CD14-positive monocyte (primary cell): ENCODE measurements around the gene CHRM2. TPM values are rescaled to one million over a fixed set of nuclear protein-coding genes. Genes with fewer than 3 reads are reported as not detected.

Source experiments
- DNase-seq, 3 donors: peaks; one replicate each; pipeline ENCODE4 v3.0.0-alpha.2; 2011 to 2022
- H2AFZ ChIP-seq: 2 replicates; pipeline ENCODE4 v1.6.0; 2012; ENCODE audit warnings: mild to moderate bottlenecking, low read depth, low read length, inconsistent platforms; ENCODE audit not compliant: insufficient read depth, poor library complexity, severe bottlenecking
- H3K27ac ChIP-seq, 2 donors: 1 replicate in 1 of 2; 2 replicates in 1 of 2; pipeline ENCODE4 v1.5.1; 2012 to 2013; ENCODE audit warnings: low read length in 2 of 2, control low read depth in 1 of 2, inconsistent platforms in 1 of 2, low read depth in 1 of 2, mild to moderate bottlenecking in 1 of 2
- H3K27me3 ChIP-seq, 2 donors: one replicate each; pipeline versions ENCODE4 v1.6.0 to v1.6.1; 2011 to 2013; ENCODE audit warnings: low read length in 2 of 2; ENCODE audit not compliant: control insufficient read depth in 2 of 2, insufficient read depth in 2 of 2
- H3K36me3 ChIP-seq, 2 donors: replicated peaks in 1 of 2; 1 replicate in 1 of 2; 2 replicates in 1 of 2; pipeline versions ENCODE4 v1.5.1 to v1.6.1; 2012 to 2013; ENCODE audit warnings: low read length in 2 of 2, control low read depth in 1 of 2, inconsistent platforms in 1 of 2, mild to moderate bottlenecking in 1 of 2; ENCODE audit not compliant: insufficient read depth in 2 of 2, control insufficient read depth in 1 of 2
- H3K4me1 ChIP-seq, 2 donors: 1 replicate in 1 of 2; 2 replicates in 1 of 2; pipeline versions ENCODE4 v1.5.1 to v1.6.1; 2012 to 2013; ENCODE audit warnings: low read length in 2 of 2, control low read depth in 1 of 2, inconsistent platforms in 1 of 2, mild to moderate bottlenecking in 1 of 2, moderate library complexity in 1 of 2; ENCODE audit not compliant: insufficient read depth in 2 of 2, control insufficient read depth in 1 of 2
- H3K4me2 ChIP-seq: replicated peaks from 2 replicates; pipeline ENCODE3; 2012; ENCODE audit warnings: low read length, moderate library complexity, mild to moderate bottlenecking; ENCODE audit not compliant: poor library complexity, severe bottlenecking; ENCODE audit errors: extremely low read depth
- H3K4me3 ChIP-seq, 3 experiments: fragments of 200-600 bp in 1 of 3; sonication (generic) in 1 of 3; replicated peaks in 1 of 3; 1 replicate in 2 of 3; 2 replicates in 1 of 3; pipeline ENCODE4 v1.5.1; 2011 to 2013; ENCODE audit warnings: low read length in 3 of 3, mild to moderate bottlenecking in 3 of 3, control low read depth in 2 of 3, low read depth in 2 of 3, inconsistent platforms in 1 of 3, moderate library complexity in 1 of 3
- H3K79me2 ChIP-seq: 2 replicates; pipeline ENCODE4 v1.6.0; 2012; ENCODE audit warnings: mild to moderate bottlenecking, control low read depth, inconsistent platforms, low read length, moderate library complexity; ENCODE audit not compliant: insufficient read depth
- H3K9ac ChIP-seq: 2 replicates; pipeline ENCODE4 v1.6.0; 2017; ENCODE audit warnings: low read length, mild to moderate bottlenecking; ENCODE audit not compliant: insufficient read depth, poor library complexity, severe bottlenecking
- H3K9me3 ChIP-seq, 2 donors: replicated peaks in 1 of 2; 1 replicate in 1 of 2; 2 replicates in 1 of 2; pipeline versions ENCODE4 v1.5.1 to v1.6.1; 2012 to 2013; ENCODE audit warnings: low read length in 2 of 2, control low read depth in 1 of 2; ENCODE audit not compliant: control insufficient read depth in 1 of 2, insufficient read depth in 1 of 2
- H4K20me1 ChIP-seq: 2 replicates; pipeline ENCODE4 v1.6.0; 2012; ENCODE audit warnings: mild to moderate bottlenecking, low read length, control low read depth, moderate library complexity; ENCODE audit not compliant: insufficient read depth
- H3K27ac Mint-ChIP-seq, 7 donors: one replicate each; pipeline ENCODE4 v1.8.0; 2020; ENCODE audit warnings: mild to moderate bottlenecking in 7 of 7, mixed read lengths in 7 of 7, moderate library complexity in 6 of 7, inconsistent platforms in 2 of 7
- H3K27me3 Mint-ChIP-seq, 3 donors: one replicate each; pipeline ENCODE4 v1.8.0; 2021 to 2022; ENCODE audit warnings: low read depth in 3 of 3, mild to moderate bottlenecking in 3 of 3, mixed read lengths in 3 of 3, moderate library complexity in 3 of 3, inconsistent platforms in 1 of 3
- H3K36me3 Mint-ChIP-seq, 2 donors: one replicate each; pipeline ENCODE4 v1.8.0; 2020; ENCODE audit warnings: mixed read lengths in 2 of 2, inconsistent platforms in 1 of 2, mild to moderate bottlenecking in 1 of 2
- H3K4me1 Mint-ChIP-seq: one replicate; pipeline ENCODE4 v1.8.0; 2020; ENCODE audit warnings: mild to moderate bottlenecking, mixed read lengths
- H3K4me3 Mint-ChIP-seq, 2 donors: one replicate each; pipeline ENCODE4 v1.8.0; 2020; ENCODE audit warnings: mild to moderate bottlenecking in 2 of 2, mixed read lengths in 2 of 2, moderate library complexity in 1 of 2
- H3K9me3 Mint-ChIP-seq, 7 donors: one replicate each; pipeline ENCODE4 v1.8.0; 2020 to 2022; ENCODE audit warnings: mixed read lengths in 7 of 7, mild to moderate bottlenecking in 6 of 7, moderate library complexity in 6 of 7, inconsistent platforms in 2 of 7
- WGBS: methylation state at CpG from one replicate; pipeline ENCODE4 v1.1.5; 2013; ENCODE audit warnings: missing lambda C conversion rate; ENCODE audit not compliant: insufficient coverage; 5-methylcytosine and 5-hydroxymethylcytosine counted together
- intact Hi-C, 2 donors: fragments of 100-400 bp; cut with micrococcal nuclease; formaldehyde crosslinking; loops; one replicate each; pipeline versions ENCODE4 v1.15.0 to v1.15.1; 2023
- polyA plus RNA-seq, 3 donors: library from polyadenylated mRNA; depleted of rRNA in 1 of 3; unstranded in 2 of 3; stranded (reverse) in 1 of 3; fragments of 300-500 nt in 2 of 3; fragments of >200 nt in 1 of 3; fragmentation: Illumina TruSeq in 2 of 3; gene quantifications; 1 replicate in 2 of 3; 2 replicates in 1 of 3; pipeline ENCODE4 v1.2.3, GENCODE V29; 2012 to 2021
- TF ChIP-seq, protein P1 (sequence below): fragments of 200-600 bp; IDR thresholded peaks from one replicate; pipeline ENCODE4 v1.8.0; 2022; ENCODE audit warnings: antibody characterized with exemption, mild to moderate bottlenecking

Gene CHRM2
- polyA plus RNA-seq, 3 donors, result not detected

DNA sequence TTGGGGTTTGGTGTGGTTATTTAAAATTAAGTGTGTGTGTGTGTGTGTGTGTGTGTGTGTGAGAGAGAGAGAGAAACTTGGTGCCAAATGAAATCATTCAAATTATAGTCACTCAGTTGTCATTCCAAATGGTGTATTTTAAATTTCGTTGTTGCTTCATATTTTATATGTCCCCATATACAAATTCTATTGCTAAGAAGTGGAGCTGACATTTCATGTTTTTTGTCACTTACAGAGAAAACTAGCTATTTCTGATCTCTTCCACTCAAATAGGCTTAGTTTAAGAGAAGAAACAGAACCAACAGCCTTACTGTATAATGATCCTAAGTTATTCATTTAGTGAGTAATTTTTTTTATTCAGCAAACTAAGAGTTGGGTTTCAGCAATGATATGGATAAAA lies 42.3 kb downstream of the CHRM2 start:
- no CpG with 5 or more reads among the region's 1 CpG for WGBS

DNA sequence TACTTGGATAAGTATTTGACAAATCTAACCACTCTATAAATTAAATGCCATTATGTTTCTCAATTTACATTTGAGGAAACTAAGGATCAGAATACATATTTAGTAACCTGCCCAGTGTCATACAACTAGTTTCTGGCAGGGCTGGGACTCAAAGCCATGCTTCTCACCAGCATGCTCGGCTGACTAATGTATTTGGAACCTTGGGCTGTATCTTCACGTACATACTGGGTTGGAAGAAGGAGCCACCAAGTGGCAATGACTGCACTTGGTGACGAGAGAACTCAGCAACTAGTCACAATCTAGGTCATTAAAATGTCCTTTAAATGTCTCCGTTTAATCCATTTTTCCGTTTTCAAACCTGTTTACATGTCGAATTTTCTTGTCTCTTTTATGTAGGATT lies 42.9 kb downstream of the CHRM2 start:
- Mint-ChIP-seq H3K4me1 (no peaks in the 10 kb centered on the region), H3K27ac (no peak overlapping the region), H3K27me3 (peaks cover 0 to 2% (median 2%) of the 10 kb centered on the region in 3 donors), H3K36me3 (no peaks in the 10 kb centered on the region), H3K9me3 (peaks cover 0 to 2% (median 0%) of the 10 kb centered on the region in 7 donors), H3K4me3 (no peak overlapping the region)
- intact Hi-C loops, result no loop called here
- Histone ChIP-seq H3K4me2 (no peak overlapping the region), H3K79me2 (no peaks in the 10 kb centered on the region), H3K27me3 (no peaks in the 10 kb centered on the region), H3K4me1 (no peaks in the 10 kb centered on the region), H3K9ac (no peak overlapping the region), H3K9me3 (no peaks in the 10 kb centered on the region), H3K36me3 (no peaks in the 10 kb centered on the region), H2AFZ (no peak overlapping the region), H3K27ac (no peak overlapping the region), H3K4me3 (no peak overlapping the region), H4K20me1 (no peaks in the 10 kb centered on the region)
- WGBS, result no CpG with 5 or more reads among the region's 6 CpGs
- no peak for DNase-seq
- TF ChIP-seq, protein P1, sequence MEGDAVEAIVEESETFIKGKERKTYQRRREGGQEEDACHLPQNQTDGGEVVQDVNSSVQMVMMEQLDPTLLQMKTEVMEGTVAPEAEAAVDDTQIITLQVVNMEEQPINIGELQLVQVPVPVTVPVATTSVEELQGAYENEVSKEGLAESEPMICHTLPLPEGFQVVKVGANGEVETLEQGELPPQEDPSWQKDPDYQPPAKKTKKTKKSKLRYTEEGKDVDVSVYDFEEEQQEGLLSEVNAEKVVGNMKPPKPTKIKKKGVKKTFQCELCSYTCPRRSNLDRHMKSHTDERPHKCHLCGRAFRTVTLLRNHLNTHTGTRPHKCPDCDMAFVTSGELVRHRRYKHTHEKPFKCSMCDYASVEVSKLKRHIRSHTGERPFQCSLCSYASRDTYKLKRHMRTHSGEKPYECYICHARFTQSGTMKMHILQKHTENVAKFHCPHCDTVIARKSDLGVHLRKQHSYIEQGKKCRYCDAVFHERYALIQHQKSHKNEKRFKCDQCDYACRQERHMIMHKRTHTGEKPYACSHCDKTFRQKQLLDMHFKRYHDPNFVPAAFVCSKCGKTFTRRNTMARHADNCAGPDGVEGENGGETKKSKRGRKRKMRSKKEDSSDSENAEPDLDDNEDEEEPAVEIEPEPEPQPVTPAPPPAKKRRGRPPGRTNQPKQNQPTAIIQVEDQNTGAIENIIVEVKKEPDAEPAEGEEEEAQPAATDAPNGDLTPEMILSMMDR, result no peak

More for the DNA sequence above, 42.3 kb downstream of the CHRM2 start:
- Histone ChIP-seq H3K9me3 (no peaks in the 10 kb centered on the region), H3K27ac (no peak overlapping the region), H3K4me2 (no peak overlapping the region), H3K79me2 (no peaks in the 10 kb centered on the region), H3K9ac (no peak overlapping the region), H3K36me3 (no peaks in the 10 kb centered on the region), H3K27me3 (no peaks in the 10 kb centered on the region), H3K4me1 (no peaks in the 10 kb centered on the region), H4K20me1 (no peaks in the 10 kb centered on the region), H3K4me3 (no peak overlapping the region), H2AFZ (no peak overlapping the region)
- DNase-seq, result no peak
- Mint-ChIP-seq H3K36me3 (no peaks in the 10 kb centered on the region), H3K27ac (no peak overlapping the region), H3K27me3 (peaks cover 0 to 2% (median 2%) of the 10 kb centered on the region in 3 donors), H3K4me3 (no peak overlapping the region), H3K4me1 (no peaks in the 10 kb centered on the region), H3K9me3 (peaks cover 0 to 2% (median 0%) of the 10 kb centered on the region in 7 donors)
- TF ChIP-seq, protein P1, result no peak
- intact Hi-C loops, result no loop called here
